Endodermal cell (in vitro differentiated cells): Measurements from ENCODE around the gene THOP1. TPM values are rescaled to one million over a fixed set of nuclear protein-coding genes. Genes with fewer than 3 reads are reported as not detected.

Source experiments
- DNase-seq: peaks from one replicate; pipeline ENCODE4 v3.0.0-alpha.2; 2017
- H3K27ac ChIP-seq: 2 replicates; pipeline ENCODE4 v1.5.1; 2013; ENCODE audit warnings: mild to moderate bottlenecking, low read depth, low read length, moderate library complexity
- H3K27me3 ChIP-seq: 2 replicates; pipeline ENCODE4 v1.6.1; 2013; ENCODE audit warnings: mild to moderate bottlenecking, low read length, moderate library complexity; ENCODE audit not compliant: insufficient read depth, control insufficient read depth, poor library complexity, severe bottlenecking
- H3K36me3 ChIP-seq: 2 replicates; pipeline ENCODE4 v1.7.0; 2013; ENCODE audit warnings: mild to moderate bottlenecking, low read length, moderate library complexity; ENCODE audit not compliant: control insufficient read depth, insufficient read depth
- H3K4me1 ChIP-seq: one replicate; pipeline ENCODE4 v1.7.0; 2013; ENCODE audit warnings: low read length; ENCODE audit not compliant: control insufficient read depth, insufficient read depth
- H3K4me3 ChIP-seq: 2 replicates; pipeline ENCODE4 v1.5.1; 2013; ENCODE audit warnings: mild to moderate bottlenecking, low read length, moderate library complexity
- H3K9ac ChIP-seq: 2 replicates; pipeline ENCODE4 v1.6.1; 2013; ENCODE audit warnings: mild to moderate bottlenecking, low read length, moderate library complexity; ENCODE audit not compliant: poor library complexity, severe bottlenecking; ENCODE audit errors: extremely low read depth
- H3K9me3 ChIP-seq: 2 replicates; pipeline ENCODE4 v1.6.1; 2013; ENCODE audit warnings: mild to moderate bottlenecking, low read length, moderate library complexity; ENCODE audit not compliant: control insufficient read depth
- H3K27ac Mint-ChIP-seq: 2 replicates; pipeline ENCODE4 v1.8.0; 2020; ENCODE audit warnings: mixed read lengths
- H3K27me3 Mint-ChIP-seq: 2 replicates; pipeline ENCODE4 v1.8.0; 2021; ENCODE audit warnings: mild to moderate bottlenecking, mixed read lengths; ENCODE audit not compliant: insufficient read depth
- H3K36me3 Mint-ChIP-seq: 2 replicates; pipeline ENCODE4 v1.8.0; 2020; ENCODE audit warnings: low read depth, mixed read lengths
- H3K4me1 Mint-ChIP-seq: 2 replicates; pipeline ENCODE4 v1.8.0; 2020; ENCODE audit warnings: mixed read lengths
- H3K4me3 Mint-ChIP-seq: 2 replicates; pipeline ENCODE4 v1.8.0; 2020; ENCODE audit warnings: mild to moderate bottlenecking, moderate library complexity, mixed read lengths
- H3K9me3 Mint-ChIP-seq: 2 replicates; pipeline ENCODE4 v1.8.0; 2020; ENCODE audit warnings: mild to moderate bottlenecking, mixed read lengths
- WGBS, 2 experiments: methylation state at CpG; one replicate each; pipeline versions ENCODE4 v1.1.5 to v1.1.7; 2013; ENCODE audit warnings: missing lambda C conversion rate in 2 of 2, mixed read lengths in 1 of 2; ENCODE audit not compliant: insufficient coverage in 1 of 2, insufficient read length in 1 of 2; 5-methylcytosine and 5-hydroxymethylcytosine counted together
- total RNA-seq, 2 donors: library from RNA; stranded (reverse); fragmentation: NEBNext Ultra II Directional in 1 of 2; extraction: Animal tissue kit (Norgen Biotek cat#: 25700) in 1 of 2; gene quantifications; 2 replicates in 1 of 2; 3 replicates in 1 of 2; pipeline ENCODE4 v1.2.1, GENCODE V29; 2021
- TF ChIP-seq, protein P1 (sequence below): fragments of 200-600 bp; sonication (generic); conservative IDR thresholded peaks from 2 replicates; pipeline ENCODE4 v1.5.0; 2021; ENCODE audit warnings: antibody characterized with exemption, mild to moderate bottlenecking

Gene THOP1
- total RNA-seq, 2 donors from 2014 or later = 130 to 170 TPM

DNA sequence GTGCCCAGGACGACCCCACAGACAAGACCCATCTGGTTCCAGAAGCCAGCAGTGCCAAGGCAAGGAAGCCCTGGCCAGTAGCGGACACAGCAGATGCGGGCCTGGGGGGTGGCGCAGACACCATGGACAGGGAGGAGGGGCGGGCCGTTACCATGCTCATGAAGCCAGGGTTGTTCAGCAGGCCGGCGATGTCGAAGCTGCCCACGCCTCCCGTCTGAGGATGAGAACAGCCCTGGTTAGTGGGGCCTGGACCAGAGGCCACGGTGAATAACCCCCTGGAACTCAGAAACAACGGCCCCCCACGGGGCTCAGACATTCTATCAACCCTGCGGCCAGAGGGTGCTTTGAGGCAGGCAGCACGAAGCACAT is 24.0 kb upstream of the THOP1 start:
- Histone ChIP-seq H3K9ac (no peak overlapping the region), H3K9me3 (no peaks in the 10 kb centered on the region), H3K36me3 (peaks cover 61% of the 10 kb centered on the region), H3K27ac (no peak overlapping the region), H3K4me1 (no peaks in the 10 kb centered on the region), H3K4me3 (no peak overlapping the region), H3K27me3 (no peaks in the 10 kb centered on the region)
- no peaks in the 10 kb centered on the region for H3K27me3 Mint-ChIP-seq
- no peak for DNase-seq
- no peak overlapping the region for H3K4me3 Mint-ChIP-seq
- TF ChIP-seq, protein P1, sequence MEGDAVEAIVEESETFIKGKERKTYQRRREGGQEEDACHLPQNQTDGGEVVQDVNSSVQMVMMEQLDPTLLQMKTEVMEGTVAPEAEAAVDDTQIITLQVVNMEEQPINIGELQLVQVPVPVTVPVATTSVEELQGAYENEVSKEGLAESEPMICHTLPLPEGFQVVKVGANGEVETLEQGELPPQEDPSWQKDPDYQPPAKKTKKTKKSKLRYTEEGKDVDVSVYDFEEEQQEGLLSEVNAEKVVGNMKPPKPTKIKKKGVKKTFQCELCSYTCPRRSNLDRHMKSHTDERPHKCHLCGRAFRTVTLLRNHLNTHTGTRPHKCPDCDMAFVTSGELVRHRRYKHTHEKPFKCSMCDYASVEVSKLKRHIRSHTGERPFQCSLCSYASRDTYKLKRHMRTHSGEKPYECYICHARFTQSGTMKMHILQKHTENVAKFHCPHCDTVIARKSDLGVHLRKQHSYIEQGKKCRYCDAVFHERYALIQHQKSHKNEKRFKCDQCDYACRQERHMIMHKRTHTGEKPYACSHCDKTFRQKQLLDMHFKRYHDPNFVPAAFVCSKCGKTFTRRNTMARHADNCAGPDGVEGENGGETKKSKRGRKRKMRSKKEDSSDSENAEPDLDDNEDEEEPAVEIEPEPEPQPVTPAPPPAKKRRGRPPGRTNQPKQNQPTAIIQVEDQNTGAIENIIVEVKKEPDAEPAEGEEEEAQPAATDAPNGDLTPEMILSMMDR = no peak
- H3K36me3 Mint-ChIP-seq = peaks cover 56% of the 10 kb centered on the region
- no peaks in the 10 kb centered on the region for H3K4me1 Mint-ChIP-seq
- WGBS, 2 experiments = 93 to 94% methylated on average over 7 to 16 of the region's 16 CpGs
- no peaks in the 10 kb centered on the region for H3K9me3 Mint-ChIP-seq
- H3K27ac Mint-ChIP-seq = no peak overlapping the region

DNA sequence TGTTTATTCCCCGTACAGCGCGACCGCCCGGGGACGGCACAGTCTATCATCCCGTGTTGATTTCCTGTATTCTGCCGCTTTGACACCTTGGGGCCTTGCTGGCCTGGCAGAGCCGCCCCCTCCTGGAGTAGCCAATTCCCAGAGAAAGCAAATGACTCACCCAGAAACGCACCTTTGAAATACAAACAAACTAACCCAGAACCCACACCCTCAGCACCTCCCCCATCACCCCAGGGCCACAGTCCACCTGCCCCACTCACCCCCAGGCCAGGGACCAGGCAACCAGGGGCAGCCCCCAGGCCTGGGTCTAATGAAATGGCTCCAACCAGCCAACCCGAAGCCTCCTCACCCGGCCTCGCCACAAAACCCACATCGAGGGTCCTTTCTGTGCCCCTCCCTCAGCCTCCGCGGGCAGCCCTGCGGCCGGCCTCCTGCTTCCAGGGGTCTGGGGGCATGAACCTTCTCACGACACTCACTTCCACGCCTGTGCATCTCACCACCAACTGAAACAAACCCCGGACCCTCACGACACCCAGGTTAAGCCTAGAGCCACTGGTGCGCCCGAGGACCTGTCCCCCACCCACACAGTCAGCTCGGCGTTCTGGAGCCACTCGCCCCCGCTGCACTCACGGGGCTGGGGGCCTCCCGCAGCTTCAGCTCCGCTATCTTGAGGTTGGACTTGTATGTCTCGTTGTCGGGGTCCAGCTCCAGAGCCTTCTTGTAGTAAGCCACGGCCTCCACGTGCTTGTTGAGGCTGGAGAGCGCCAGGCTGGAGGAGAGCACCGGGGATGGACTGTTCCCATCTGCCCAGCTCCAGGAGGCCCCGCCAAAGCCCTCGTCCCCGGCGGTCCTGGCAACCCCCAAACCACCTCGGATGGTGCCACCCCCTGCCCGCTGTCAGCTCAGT is 23.2 kb upstream of the THOP1 start:
- H3K4me1 ChIP-seq = no peaks in the 10 kb centered on the region
- no peaks in the 10 kb centered on the region for H3K9me3 ChIP-seq
- DNase-seq = no peak
- 93 to 96% methylated on average over 34 to 43 of the region's 43 CpGs for WGBS, 2 experiments
- no peaks in the 10 kb centered on the region for H3K27me3 Mint-ChIP-seq
- H3K9ac ChIP-seq = no peak overlapping the region
- H3K36me3 Mint-ChIP-seq = peaks cover 57% of the 10 kb centered on the region
- H3K36me3 ChIP-seq = peaks cover 56% of the 10 kb centered on the region
- no peak overlapping the region for H3K27ac ChIP-seq
- H3K4me3 ChIP-seq = no peak overlapping the region
- H3K4me3 Mint-ChIP-seq = no peak overlapping the region
- no peaks in the 10 kb centered on the region for H3K4me1 Mint-ChIP-seq
- no peaks in the 10 kb centered on the region for H3K27me3 ChIP-seq
- TF ChIP-seq, protein P1 = no peak
- no peak overlapping the region for H3K27ac Mint-ChIP-seq
- no peaks in the 10 kb centered on the region for H3K9me3 Mint-ChIP-seq

DNA sequence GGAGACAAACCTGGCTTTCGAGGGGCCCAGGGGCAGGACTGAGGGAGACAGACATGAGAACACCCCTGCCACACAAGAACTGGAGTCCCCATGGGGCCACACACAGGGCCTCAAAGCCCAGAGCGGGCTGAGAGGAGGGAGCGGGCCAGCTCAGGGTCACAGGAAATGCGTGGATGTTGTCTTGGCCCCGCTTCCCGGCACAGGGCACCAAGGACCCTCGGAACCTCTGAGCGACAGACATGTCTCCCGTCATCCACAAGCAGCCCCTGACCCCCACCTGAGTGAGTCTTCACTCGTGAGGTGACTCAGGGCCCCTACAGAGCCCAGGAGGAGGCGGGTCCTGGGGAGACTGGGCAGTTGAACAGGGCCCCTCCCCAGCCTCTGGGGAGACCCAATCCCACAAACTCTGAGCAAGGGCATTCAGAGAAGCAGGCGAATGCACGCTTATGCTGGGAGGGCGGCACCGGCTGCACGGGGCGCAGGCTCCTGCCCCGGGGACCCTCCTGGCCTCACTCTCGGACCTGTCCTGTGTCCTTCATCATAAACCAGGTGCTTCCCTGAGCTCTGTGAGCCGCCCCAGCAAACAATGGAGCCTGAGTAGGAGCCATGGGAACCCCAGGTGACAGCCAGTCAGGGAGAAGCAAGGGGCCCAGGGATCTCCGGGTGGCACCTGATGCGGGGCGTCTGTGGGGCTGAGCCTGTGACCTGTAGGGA is 22.4 kb upstream of the THOP1 start:
- no peak overlapping the region for H3K27ac ChIP-seq
- TF ChIP-seq, protein P1 = no peak
- no peaks in the 10 kb centered on the region for H3K27me3 Mint-ChIP-seq
- H3K36me3 ChIP-seq = peaks cover 54% of the 10 kb centered on the region
- no peaks in the 10 kb centered on the region for H3K9me3 Mint-ChIP-seq
- no peaks in the 10 kb centered on the region for H3K4me1 Mint-ChIP-seq
- no peak overlapping the region for H3K27ac Mint-ChIP-seq
- WGBS, 2 experiments = 93 to 99% methylated on average over 12 to 23 of the region's 23 CpGs
- no peaks in the 10 kb centered on the region for H3K27me3 ChIP-seq
- no peaks in the 10 kb centered on the region for H3K9me3 ChIP-seq
- H3K9ac ChIP-seq = no peak overlapping the region
- peaks cover 51% of the 10 kb centered on the region for H3K36me3 Mint-ChIP-seq
- H3K4me1 ChIP-seq = no peaks in the 10 kb centered on the region
- no peak for DNase-seq
- no peak overlapping the region for H3K4me3 Mint-ChIP-seq
- H3K4me3 ChIP-seq = no peak overlapping the region
